ENCODE results near the gene AVPI1.

Gene AVPI1

GRCh38 chr10:97686962-97687784 is at the start of gene AVPI1:
AVPI1 (minus strand) TSS chr10:97687241; CDS start chr10:97679905, 7,336 bp downstream.
- peak; percentile 94 for DNase-seq (ENCODE audit: low read depth)
- peak within 1 kb of the TSS; percentile 73 for H3K4me3 ChIP-seq (ENCODE audit: low read depth, low read length)

GRCh38 chr10:97736403-97736901 is 49.4 kb upstream of the AVPI1 start:
- H3K4me3 ChIP-seq (ENCODE audit: low read depth, low read length): peak overlapping the region; percentile 88
- DNase-seq (ENCODE audit: low read depth): no peak

- H3K4me3 ChIP-seq (ENCODE audit: low read depth, low read length): no peak overlapping the region
- no peak for DNase-seq (ENCODE audit: low read depth)
Measured at GRCh38 chr10:97734021-97734420, 47.0 kb upstream of the AVPI1 start.

GRCh38 chr10:97733256-97733655 is 46.2 kb upstream of the AVPI1 start:
- DNase-seq (ENCODE audit: low read depth): no peak
- H3K4me3 ChIP-seq (ENCODE audit: low read depth, low read length): no peak overlapping the region

GRCh38 chr10:97732052-97732359 is 45.0 kb upstream of the AVPI1 start:
- no peak for DNase-seq (ENCODE audit: low read depth)
- no peak overlapping the region for H3K4me3 ChIP-seq (ENCODE audit: low read depth, low read length)

DNA sequence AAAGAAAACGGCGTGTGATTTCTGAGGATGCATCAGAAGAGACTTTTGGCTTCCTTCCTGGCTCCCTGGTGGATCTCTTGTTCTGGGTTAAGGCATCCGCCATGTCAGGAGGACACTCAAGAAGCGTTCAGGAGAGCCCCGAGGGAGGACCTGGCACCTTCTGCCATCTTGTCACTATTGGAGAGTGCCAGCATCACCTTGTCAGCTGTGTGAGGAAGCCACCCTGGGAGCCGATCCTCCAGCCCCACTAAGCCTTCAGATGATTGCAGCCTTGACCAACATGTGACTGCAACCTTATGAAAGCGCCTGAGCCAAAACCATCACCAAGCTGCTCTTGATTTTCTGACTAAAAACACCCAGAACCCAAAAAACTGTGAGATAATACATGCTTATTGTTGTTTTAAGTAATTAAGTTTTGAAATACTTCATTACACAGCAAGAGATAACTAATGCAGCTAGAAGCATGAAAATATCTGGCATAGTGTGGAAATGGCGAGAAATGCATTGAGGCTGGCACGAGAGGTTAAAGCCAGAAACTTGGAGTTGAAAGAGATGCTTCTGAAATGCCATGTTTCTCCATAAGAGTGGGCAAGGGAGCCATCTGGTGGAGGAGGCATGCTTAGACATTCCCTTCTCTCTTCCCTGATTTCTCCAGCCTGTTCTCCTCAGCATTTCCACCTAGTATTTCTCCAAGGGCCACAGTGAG is 44.5 kb upstream of the AVPI1 start:
- peak; percentile 25 for DNase-seq (ENCODE audit: low read depth)
- no peak overlapping the region for H3K4me3 ChIP-seq (ENCODE audit: low read depth, low read length)

DNA sequence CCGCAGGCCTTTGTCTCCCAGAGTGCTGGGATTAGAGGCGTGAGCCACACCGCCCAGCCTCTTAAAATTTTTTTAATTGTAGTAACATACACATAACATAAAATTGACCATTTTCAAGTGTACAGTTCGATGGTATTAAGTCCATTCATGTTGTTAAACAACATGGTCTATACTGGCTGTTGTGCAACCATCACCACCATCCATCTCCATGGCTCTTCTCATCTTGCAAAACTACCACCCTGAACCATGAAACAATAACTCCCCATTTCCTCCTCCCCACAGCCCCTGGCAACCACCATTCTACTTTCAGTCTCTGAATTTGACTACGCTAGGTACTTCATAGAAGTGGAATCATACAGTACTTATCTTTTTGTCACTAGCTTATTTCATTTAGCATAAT is 42.0 kb upstream of the AVPI1 start:
- no peak overlapping the region for H3K4me3 ChIP-seq (ENCODE audit: low read depth, low read length)
- DNase-seq (ENCODE audit: low read depth): no peak

- peak overlapping the region; percentile 40 for H3K4me3 ChIP-seq (ENCODE audit: low read depth, low read length)
- peak; percentile 76 for DNase-seq (ENCODE audit: low read depth)
Measured at GRCh38 chr10:97726636-97727178, 39.7 kb upstream of the AVPI1 start.

DNA sequence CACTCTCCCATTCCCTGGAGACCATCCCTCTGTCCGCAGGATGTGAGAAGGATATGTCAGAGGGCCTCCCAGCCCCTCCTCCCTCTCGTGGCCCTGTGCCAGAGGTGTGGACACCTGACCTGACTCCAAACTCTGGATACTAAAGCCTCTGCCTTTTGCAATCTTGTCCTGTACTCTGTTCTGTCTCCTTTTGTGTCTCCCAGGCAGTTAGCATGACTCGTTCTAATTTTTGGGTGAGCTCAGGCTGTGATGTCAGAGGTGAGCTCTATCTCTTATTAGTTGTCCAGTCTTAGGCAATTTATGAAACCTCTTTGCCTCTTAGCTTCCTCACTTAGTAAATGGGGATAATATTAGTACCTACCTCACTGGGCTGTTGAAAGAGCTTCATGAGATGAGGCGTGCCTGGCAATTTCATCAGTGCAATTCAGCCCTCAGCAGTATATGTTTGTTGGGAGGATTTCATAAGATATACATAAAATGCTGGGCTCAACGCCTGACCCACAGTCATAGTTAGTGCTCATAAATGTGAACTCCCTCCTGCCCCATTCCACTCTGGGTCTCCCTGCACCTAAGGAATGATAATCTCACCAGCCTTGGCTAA is 37.4 kb upstream of the AVPI1 start:
- no peak overlapping the region for H3K4me3 ChIP-seq (ENCODE audit: low read depth, low read length)
- DNase-seq (ENCODE audit: low read depth): peak; percentile 53

- H3K4me3 ChIP-seq (ENCODE audit: low read depth, low read length): no peak overlapping the region
- DNase-seq (ENCODE audit: low read depth): no peak
Measured at GRCh38 chr10:97723001-97723400, 36.0 kb upstream of the AVPI1 start.

DNA sequence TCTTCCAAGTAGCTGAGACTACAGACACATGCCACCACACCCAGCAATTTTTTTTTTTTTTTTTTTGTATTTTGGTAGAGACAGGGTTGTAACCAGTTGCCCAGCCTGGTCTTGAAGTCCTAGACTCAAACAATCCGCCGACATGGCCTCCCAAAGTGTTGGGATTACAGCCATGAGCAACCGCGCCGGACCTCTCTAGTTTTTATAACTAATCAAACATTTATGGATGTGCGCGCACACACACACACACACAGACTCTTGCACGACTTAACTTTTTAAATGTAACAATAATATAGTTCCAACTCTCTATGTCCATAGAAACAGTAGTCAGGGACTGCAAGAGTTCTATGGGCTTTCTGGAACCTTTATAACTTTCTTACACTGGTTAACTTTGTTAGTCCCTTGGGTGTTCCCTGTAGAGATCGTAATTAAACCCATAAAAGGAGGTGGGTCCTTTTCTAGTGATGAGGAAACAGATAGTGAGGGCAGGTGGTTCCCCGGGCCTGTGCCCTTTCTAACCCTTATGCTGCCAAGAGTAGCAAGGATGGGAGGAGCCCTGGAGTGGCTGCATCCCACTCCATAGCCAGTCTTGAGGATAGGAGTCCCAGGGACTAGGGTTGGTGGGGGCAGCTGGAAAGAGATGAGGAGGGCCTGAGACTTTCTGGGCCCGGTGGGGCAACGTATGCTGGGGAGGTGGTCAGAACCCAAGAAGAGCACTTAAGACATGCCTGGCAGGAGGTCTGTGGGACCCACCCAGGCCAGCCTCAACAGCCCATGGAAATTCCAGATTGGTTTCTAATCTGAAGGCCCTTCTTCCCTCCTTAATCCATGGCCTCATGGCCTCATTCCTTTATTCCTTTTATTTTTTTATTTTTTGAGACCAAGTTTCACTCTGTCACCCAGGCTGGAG is 35.1 kb upstream of the AVPI1 start:
- no peak overlapping the region for H3K4me3 ChIP-seq (ENCODE audit: low read depth, low read length)
- no peak for DNase-seq (ENCODE audit: low read depth)

- H3K4me3 ChIP-seq (ENCODE audit: low read depth, low read length): no peak overlapping the region
- DNase-seq (ENCODE audit: low read depth): no peak
Measured at GRCh38 chr10:97719602-97720001, 32.6 kb upstream of the AVPI1 start.

- H3K4me3 ChIP-seq (ENCODE audit: low read depth, low read length): no peak overlapping the region
- no peak for DNase-seq (ENCODE audit: low read depth)
Measured at GRCh38 chr10:97718659-97719142, 31.7 kb upstream of the AVPI1 start.

DNA sequence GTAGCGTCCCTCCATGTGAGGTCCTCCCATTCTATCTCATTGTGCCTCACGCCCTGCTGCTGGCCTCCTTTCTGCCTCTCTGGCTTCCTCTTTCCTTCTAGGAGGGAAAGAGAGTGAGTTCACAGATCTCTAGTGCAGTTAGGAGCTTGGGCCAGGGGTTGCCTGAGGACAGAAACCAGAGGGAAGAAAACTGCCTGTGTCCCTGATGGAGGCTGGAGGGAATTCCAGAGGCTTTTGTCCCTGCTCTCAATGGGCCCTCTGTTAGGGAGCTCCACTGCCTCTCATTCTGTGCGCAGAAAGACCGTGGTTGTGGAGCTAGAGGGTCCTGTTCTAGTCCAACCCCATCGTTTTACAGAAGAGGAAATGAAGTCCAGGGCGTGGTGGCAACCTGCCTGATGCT is 31.1 kb upstream of the AVPI1 start:
- no peak overlapping the region for H3K4me3 ChIP-seq (ENCODE audit: low read depth, low read length)
- no peak for DNase-seq (ENCODE audit: low read depth)

DNA sequence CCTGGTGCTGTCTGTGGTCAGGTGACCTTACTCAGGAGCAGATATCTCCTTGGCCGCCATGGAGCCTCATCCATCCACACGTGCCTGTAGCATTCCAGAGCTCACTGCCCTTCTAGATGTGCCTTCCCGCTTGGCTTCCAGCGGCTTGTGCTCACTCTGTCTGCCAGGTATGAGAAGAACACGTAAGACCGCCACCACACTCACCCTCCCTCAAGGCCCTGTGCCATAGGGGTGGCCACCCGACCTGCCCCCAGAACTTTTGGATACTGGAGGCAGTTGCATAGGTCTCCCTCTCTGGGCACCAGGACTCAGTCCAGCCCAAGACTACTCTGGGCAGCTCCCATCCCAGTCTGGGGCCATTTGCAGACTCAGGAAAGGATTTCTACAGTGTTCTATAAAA is 30.6 kb upstream of the AVPI1 start:
- no peak overlapping the region for H3K4me3 ChIP-seq (ENCODE audit: low read depth, low read length)

GRCh38 chr10:97715259-97715874 is 28.3 kb upstream of the AVPI1 start:
- H3K4me3 ChIP-seq (ENCODE audit: low read depth, low read length): peak overlapping the region; percentile 81

More for the DNA sequence above, 30.6 kb upstream of the AVPI1 start:
- no peak for DNase-seq (ENCODE audit: low read depth)

DNA sequence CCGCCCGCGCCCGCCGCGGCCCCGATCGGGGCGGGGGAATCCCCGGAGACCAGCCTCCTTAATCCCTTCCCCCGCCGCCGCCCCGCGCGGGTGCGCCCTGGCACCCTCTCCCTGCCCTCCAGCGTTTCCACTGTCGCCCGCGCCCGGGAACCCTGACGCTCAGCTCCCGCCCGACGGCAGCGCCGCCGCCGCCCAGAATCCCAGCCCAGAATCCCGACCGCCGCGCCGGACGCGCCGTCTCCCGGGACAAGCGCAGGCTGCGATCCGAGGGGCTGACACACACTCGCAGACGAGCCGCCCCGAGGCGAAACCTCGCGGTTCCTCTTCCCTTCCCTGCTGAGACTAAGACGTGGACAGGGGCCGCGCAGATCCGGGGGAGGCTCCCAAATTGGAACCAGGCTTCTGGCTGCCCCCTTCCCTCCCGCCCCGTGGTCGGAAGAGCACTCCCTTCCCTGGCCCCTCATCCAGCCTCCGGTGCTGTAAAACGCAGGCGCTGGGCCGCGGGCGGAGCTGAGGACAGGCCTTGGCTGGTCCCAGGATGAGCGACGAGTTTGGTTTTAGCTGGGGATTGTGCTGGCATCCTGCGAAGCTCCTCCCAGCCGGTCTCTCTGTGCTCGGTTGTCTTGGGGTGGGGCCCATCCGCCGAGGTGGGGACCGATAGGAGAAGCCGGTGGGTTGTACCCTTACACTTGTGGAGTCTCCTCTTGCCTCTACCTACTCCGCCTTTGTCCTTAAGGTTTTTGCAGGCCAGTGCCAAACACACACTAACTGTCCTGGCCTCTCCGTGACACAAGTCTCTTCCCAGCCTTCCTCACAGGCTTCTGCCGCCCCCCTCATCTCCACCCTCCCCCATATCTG is 27.6 kb upstream of the AVPI1 start:
- peak overlapping the region; percentile 81 for H3K4me3 ChIP-seq (ENCODE audit: low read depth, low read length)
- DNase-seq (ENCODE audit: low read depth): peak; percentile 43

More at GRCh38 chr10:97715259-97715874, 28.3 kb upstream of the AVPI1 start:
- no peak for DNase-seq (ENCODE audit: low read depth)

Measured in skeletal muscle cell (primary cell).